CD4-positive, alpha-beta T cell (primary cell): ENCODE measurements around the gene RAB40C. TPM values are rescaled to one million over a fixed set of nuclear protein-coding genes. Genes with fewer than 3 reads are reported as not detected.
A peak's percentile ranks its signal among the peaks of the same experiment; 100 is the strongest.

Experiments used
- ATAC-seq: fragments of 200-7000 bp; cut with Tn5 transposase; one replicate; pipeline ENCODE4 v1.10.0; 2022; ENCODE audit warnings: mild to moderate bottlenecking; ENCODE audit not compliant: poor library complexity
- CTCF ChIA-PET: fragments of 350-600 bp; sonication (Branson Sonifier 250); formaldehyde crosslinking; loops from one replicate; lab custom pipeline; 2021; ENCODE audit warnings: antibody characterized with exemption, inconsistent platforms; lab: Charles Lee
- POLR2A ChIA-PET: fragments of 350-600 bp; sonication (Branson Sonifier 250); formaldehyde crosslinking; loops from one replicate; lab custom pipeline; 2021; ENCODE audit warnings: antibody characterized with exemption, inconsistent platforms; lab: Charles Lee
- DNase-seq, 14 experiments: peaks; one replicate each; pipeline ENCODE4 v3.0.0-alpha.2; 2013 to 2020; ENCODE audit warnings: mixed read lengths in 2 of 14
- H3K27ac ChIP-seq, 2 donors: one replicate each; pipeline versions ENCODE4 v1.5.1 to v1.7.0; 2013; ENCODE audit warnings: low read length in 2 of 2, low read depth in 1 of 2, mild to moderate bottlenecking in 1 of 2
- H3K27me3 ChIP-seq, 2 experiments: 1 replicate in 1 of 2; 2 replicates in 1 of 2; pipeline versions ENCODE4 v1.6.1 to v1.7.0; 2013; ENCODE audit warnings: low read length in 2 of 2, control low read depth in 1 of 2, mild to moderate bottlenecking in 1 of 2, moderate library complexity in 1 of 2; ENCODE audit not compliant: insufficient read depth in 2 of 2, control insufficient read depth in 1 of 2
- H3K36me3 ChIP-seq: one replicate; pipeline ENCODE4 v1.6.1; 2013; ENCODE audit warnings: low read length, control low read depth; ENCODE audit not compliant: insufficient read depth
- H3K4me1 ChIP-seq: one replicate; pipeline ENCODE4 v1.6.1; 2013; ENCODE audit warnings: low read length, control low read depth; ENCODE audit not compliant: insufficient read depth
- H3K4me3 ChIP-seq: one replicate; pipeline ENCODE4 v1.5.1; 2013; ENCODE audit warnings: mild to moderate bottlenecking, low read length, moderate library complexity
- H3K9me3 ChIP-seq, 2 experiments: 1 replicate in 1 of 2; 2 replicates in 1 of 2; pipeline versions ENCODE4 v1.6.1 to v1.7.0; 2013; ENCODE audit warnings: low read length in 2 of 2, mild to moderate bottlenecking in 2 of 2, control low read depth in 1 of 2, moderate library complexity in 1 of 2; ENCODE audit not compliant: control insufficient read depth in 1 of 2, insufficient read depth in 1 of 2
- H3K27ac Mint-ChIP-seq: one replicate; pipeline ENCODE4 v1.8.0; 2020; ENCODE audit warnings: mixed read lengths
- H3K27me3 Mint-ChIP-seq: one replicate; pipeline ENCODE4 v1.8.0; 2021; ENCODE audit warnings: mixed read lengths
- H3K36me3 Mint-ChIP-seq: one replicate; pipeline ENCODE4 v1.8.0; 2021; ENCODE audit warnings: low read depth, mixed read lengths
- H3K4me1 Mint-ChIP-seq: one replicate; pipeline ENCODE4 v1.8.0; 2021; ENCODE audit warnings: low read depth, mixed read lengths
- H3K4me3 Mint-ChIP-seq: one replicate; pipeline ENCODE4 v1.8.0; 2020; ENCODE audit warnings: mild to moderate bottlenecking, mixed read lengths
- H3K9me3 Mint-ChIP-seq: one replicate; pipeline ENCODE4 v1.8.0; 2020; ENCODE audit warnings: mixed read lengths
- intact Hi-C, 2 experiments: fragments of 100-400 bp; cut with DNase I in 1 of 2; cut with micrococcal nuclease in 1 of 2; formaldehyde crosslinking; loops; one replicate each; pipeline versions ENCODE4 v1.15.1 to v1.9.0; 2023 to 2025; cut with DNase I, micrococcal nuclease
- total RNA-seq, 174 experiments: library from RNA in 2 of 174; stranded (reverse) in 2 of 174; gene quantifications; one replicate each; pipeline ENCODE4 v1.2.3 and lab custom pipeline; 2021 to 2026
- TF ChIP-seq, protein P1 (sequence below): fragments of 200-600 bp; IDR thresholded peaks from one replicate; pipeline ENCODE4 v1.8.0; 2022; ENCODE audit warnings: antibody characterized with exemption, mild to moderate bottlenecking

The RAB40C gene
- total RNA-seq, 2 experiments from 2014 or later, result 8.9 to 9.5 TPM

DNA sequence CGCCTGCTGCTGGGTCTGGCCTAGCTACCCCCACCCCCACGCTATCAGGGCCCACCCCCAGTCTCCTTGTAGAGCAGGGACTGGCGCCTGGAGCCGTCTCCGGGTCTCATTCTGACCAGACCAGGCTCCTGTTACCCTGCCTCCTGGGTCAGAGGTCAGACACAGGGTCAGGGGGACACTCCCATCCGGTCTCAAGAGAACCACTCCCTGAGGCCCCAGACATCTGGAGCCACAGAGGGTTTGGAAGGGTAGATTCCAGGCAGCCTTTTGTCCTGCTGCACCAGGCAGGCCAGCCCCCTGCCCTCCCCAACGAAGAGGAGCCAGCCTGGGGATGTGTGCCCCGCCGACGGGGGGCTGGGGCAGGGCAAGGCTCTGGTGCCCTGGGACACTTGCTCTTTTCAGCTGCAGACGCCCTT lies 40.0 kb downstream of the RAB40C start:
- no peak overlapping the region for H3K27ac Mint-ChIP-seq
- Histone ChIP-seq H3K4me1 (peaks cover 15% of the 10 kb centered on the region), H3K36me3 (peaks cover 7% of the 10 kb centered on the region), H3K27me3 (no peaks in the 10 kb centered on the region), H3K4me3 (no peak overlapping the region), H3K27ac (no peak overlapping the region), H3K9me3 (no peaks in the 10 kb centered on the region)
- ChIA-PET POLR2A (no interaction called here), CTCF (no interaction called here)
- H3K9me3 Mint-ChIP-seq, result no peaks in the 10 kb centered on the region
- no peaks in the 10 kb centered on the region for H3K36me3 Mint-ChIP-seq
- H3K4me3 Mint-ChIP-seq, result no peak overlapping the region
- no peaks in the 10 kb centered on the region for H3K4me1 Mint-ChIP-seq
- intact Hi-C loops, result no loop called here
- ATAC-seq, result no peak
- TF ChIP-seq, protein P1, sequence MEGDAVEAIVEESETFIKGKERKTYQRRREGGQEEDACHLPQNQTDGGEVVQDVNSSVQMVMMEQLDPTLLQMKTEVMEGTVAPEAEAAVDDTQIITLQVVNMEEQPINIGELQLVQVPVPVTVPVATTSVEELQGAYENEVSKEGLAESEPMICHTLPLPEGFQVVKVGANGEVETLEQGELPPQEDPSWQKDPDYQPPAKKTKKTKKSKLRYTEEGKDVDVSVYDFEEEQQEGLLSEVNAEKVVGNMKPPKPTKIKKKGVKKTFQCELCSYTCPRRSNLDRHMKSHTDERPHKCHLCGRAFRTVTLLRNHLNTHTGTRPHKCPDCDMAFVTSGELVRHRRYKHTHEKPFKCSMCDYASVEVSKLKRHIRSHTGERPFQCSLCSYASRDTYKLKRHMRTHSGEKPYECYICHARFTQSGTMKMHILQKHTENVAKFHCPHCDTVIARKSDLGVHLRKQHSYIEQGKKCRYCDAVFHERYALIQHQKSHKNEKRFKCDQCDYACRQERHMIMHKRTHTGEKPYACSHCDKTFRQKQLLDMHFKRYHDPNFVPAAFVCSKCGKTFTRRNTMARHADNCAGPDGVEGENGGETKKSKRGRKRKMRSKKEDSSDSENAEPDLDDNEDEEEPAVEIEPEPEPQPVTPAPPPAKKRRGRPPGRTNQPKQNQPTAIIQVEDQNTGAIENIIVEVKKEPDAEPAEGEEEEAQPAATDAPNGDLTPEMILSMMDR, result no peak
- DNase-seq, result no peak
- H3K27me3 Mint-ChIP-seq, result no peaks in the 10 kb centered on the region

- ChIA-PET POLR2A (no interaction called here), CTCF (no interaction called here)
- no peaks in the 10 kb centered on the region for H3K9me3 ChIP-seq
- H3K27ac Mint-ChIP-seq, result no peak overlapping the region
- H3K36me3 ChIP-seq, result peaks cover 7% of the 10 kb centered on the region
- TF ChIP-seq, protein P1, result no peak
- intact Hi-C loops, result no loop called here
- ATAC-seq, result no peak
- H3K4me3 ChIP-seq, result no peak overlapping the region
- H3K9me3 Mint-ChIP-seq, result no peaks in the 10 kb centered on the region
- no peak for DNase-seq
- H3K36me3 Mint-ChIP-seq, result no peaks in the 10 kb centered on the region
- no peak overlapping the region for H3K4me3 Mint-ChIP-seq
- H3K27me3 ChIP-seq, result no peaks in the 10 kb centered on the region
- H3K4me1 Mint-ChIP-seq, result no peaks in the 10 kb centered on the region
- no peak overlapping the region for H3K27ac ChIP-seq
- no peaks in the 10 kb centered on the region for H3K27me3 Mint-ChIP-seq
- peaks cover 20% of the 10 kb centered on the region for H3K4me1 ChIP-seq
These were observed 40.5 kb downstream of the RAB40C start for GRCh38 chr16:630249-630814.

- ChIA-PET POLR2A (no interaction called here), CTCF (no interaction called here)
- Histone ChIP-seq H3K27ac (no peak within 1 kb of the TSS), H3K36me3 (peaks cover 7% of the 10 kb centered on the region), H3K27me3 (no peaks in the 10 kb centered on the region), H3K4me1 (peaks cover 26% of the 10 kb centered on the region), H3K4me3 (no peak within 1 kb of the TSS), H3K9me3 (no peaks in the 10 kb centered on the region)
- DNase-seq (peak in 1 of 14 experiments; percentile 35), ATAC-seq (no peak)
- Mint-ChIP-seq H3K4me3 (no peak within 1 kb of the TSS), H3K4me1 (no peaks in the 10 kb centered on the region), H3K9me3 (no peaks in the 10 kb centered on the region), H3K27me3 (no peaks in the 10 kb centered on the region), H3K36me3 (no peaks in the 10 kb centered on the region), H3K27ac (no peak within 1 kb of the TSS)
- intact Hi-C loops, result no loop called here
- TF ChIP-seq, protein P1, result no peak
These were observed 41.0 kb downstream of the RAB40C start, which contains the start of gene WFIKKN1 for GRCh38 chr16:630815-631405. TSS of gene WFIKKN1 (plus strand) at chr16:630985. CDS start at chr16:631254, 269 bp downstream.
